Measurements from ENCODE around the gene ZNF287. TPM values are rescaled to one million over a fixed set of nuclear protein-coding genes. Genes with fewer than 3 reads are reported as not detected.

ZNF287 gene
- total RNA-seq, 2 experiments from 2014 or later, result 4.5 to 7.0 TPM

DNA sequence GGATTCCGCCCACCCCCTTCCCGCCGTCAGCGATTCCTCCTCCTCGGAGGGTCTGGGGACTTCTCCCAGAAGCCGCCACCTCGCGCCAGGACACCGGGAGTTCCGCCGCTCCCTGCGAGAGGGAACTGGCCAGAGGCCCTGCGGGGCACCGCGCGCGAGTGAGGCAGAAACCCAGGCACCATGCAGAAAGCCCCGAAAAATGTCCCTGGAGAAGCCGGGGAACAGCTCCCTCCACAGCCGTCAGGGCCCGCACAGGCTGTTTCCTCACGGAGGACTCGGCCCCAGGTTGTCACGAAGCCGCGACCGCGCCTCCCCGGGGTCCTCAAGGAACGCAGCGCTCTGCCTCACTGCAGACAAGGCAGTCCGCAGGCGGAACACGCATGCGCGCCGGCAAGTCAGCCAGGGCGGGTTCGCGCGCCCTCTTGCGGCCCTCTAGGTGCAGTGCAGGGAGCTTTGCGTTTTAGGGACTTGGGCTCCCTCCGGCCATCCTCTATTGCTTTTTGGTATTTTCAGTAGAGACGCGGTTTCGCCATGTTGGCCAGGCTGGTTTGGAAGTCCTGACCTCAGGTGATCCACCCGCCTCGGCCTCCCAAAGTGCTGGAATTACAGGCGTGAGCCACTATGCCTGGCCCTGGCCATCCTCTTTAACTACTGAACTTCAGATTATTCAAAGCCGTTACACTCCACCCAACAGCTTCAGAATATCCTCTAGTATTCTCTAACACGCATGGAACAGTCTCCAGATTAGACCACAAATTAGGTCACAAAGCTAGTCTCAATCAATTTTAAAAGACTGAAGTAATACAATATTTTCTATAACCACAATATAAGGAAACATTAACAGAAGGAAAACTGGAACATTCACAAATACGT is 20.3 kb upstream of the ZNF287 start:
- TF ChIP-seq CTCF (conservative IDR thresholded peaks at IDR 0.05; ENCODE audit: low read length) (peak; percentile 86), EZH2phosphoT487 (IDR thresholded peaks at IDR 0.05; ENCODE audit: borderline replicate concordance, low read depth, low read length) (no peak)
- Histone ChIP-seq H3K4me2 (ENCODE audit: low read length) (peak overlapping the region; percentile 38; the same call in 1 of the 2 replicates), H3K9me3 (ENCODE audit: low read length) (no peaks in the 10 kb centered on the region), H3K4me1 (ENCODE audit: insufficient read depth, low read length, poor library complexity, severe bottlenecking) (no peaks in the 10 kb centered on the region), H2AFZ (ENCODE audit: low read length) (no peak overlapping the region), H3K9me2 (ENCODE audit: insufficient read depth, low read length) (no peaks in the 10 kb centered on the region), H3K36me3 (ENCODE audit: insufficient read depth, low read length) (no peaks in the 10 kb centered on the region), H3K79me2 (ENCODE audit: insufficient read depth, low read depth, low read length) (no peaks in the 10 kb centered on the region), H3K27ac (ENCODE audit: low read depth, low read length, poor library complexity, severe bottlenecking) (no peak overlapping the region), H4K20me1 (ENCODE audit: insufficient read depth, low read length) (no peaks in the 10 kb centered on the region), H3K4me3 (ENCODE audit: low read depth, low read length, poor library complexity, severe bottlenecking) (no peak overlapping the region)
- ChIA-PET POLR2A (interaction anchor here (0.6 to 0.7 kb wide), 2 partner anchors 132 to 1364 kb away, joined by 3 read pairs; no protein-coding TSS in a partner anchor), CTCF (ENCODE audit: unreplicated experiment) (no interaction called here)
- BruUV-seq (replicated peaks), result no TSS peak
- peak; percentile 74 for DNase-seq (ENCODE audit: low spot score)
- intact Hi-C loops (cut with micrococcal nuclease; ENCODE audit: unreplicated experiment), result no loop called here

- Histone ChIP-seq H3K27ac (ENCODE audit: low read depth, low read length, poor library complexity, severe bottlenecking) (no peak overlapping the region), H3K9me2 (ENCODE audit: insufficient read depth, low read length) (no peaks in the 10 kb centered on the region), H2AFZ (ENCODE audit: low read length) (no peak overlapping the region), H3K4me2 (ENCODE audit: low read length) (no peak overlapping the region), H3K4me3 (ENCODE audit: low read depth, low read length, poor library complexity, severe bottlenecking) (no peak overlapping the region), H3K79me2 (ENCODE audit: insufficient read depth, low read depth, low read length) (no peaks in the 10 kb centered on the region), H3K36me3 (ENCODE audit: insufficient read depth, low read length) (no peaks in the 10 kb centered on the region), H3K4me1 (ENCODE audit: insufficient read depth, low read length, poor library complexity, severe bottlenecking) (no peaks in the 10 kb centered on the region), H4K20me1 (ENCODE audit: insufficient read depth, low read length) (no peaks in the 10 kb centered on the region), H3K9me3 (ENCODE audit: low read length) (no peaks in the 10 kb centered on the region)
- DNase-seq (ENCODE audit: low spot score), result no peak
- intact Hi-C loops (cut with micrococcal nuclease; ENCODE audit: unreplicated experiment), result no loop called here
- no TSS peak for BruUV-seq (replicated peaks)
- CTCF ChIA-PET (ENCODE audit: unreplicated experiment), result no interaction called here
- no peak for TF ChIP-seq EZH2phosphoT487 (IDR thresholded peaks at IDR 0.05; ENCODE audit: borderline replicate concordance, low read depth, low read length)
- POLR2A ChIA-PET, result no interaction called here
Measured at GRCh38 chr17:16585796-16586195, 16.8 kb upstream of the ZNF287 start.

- no peak overlapping the region for H3K27ac ChIP-seq (ENCODE audit: low read depth, low read length, poor library complexity, severe bottlenecking)
- no peak overlapping the region for H2AFZ ChIP-seq (ENCODE audit: low read length)
Measured at GRCh38 chr17:16584273-16584995, 15.4 kb upstream of the ZNF287 start.

More at GRCh38 chr17:16584273-16584995, 15.4 kb upstream of the ZNF287 start:
- Histone ChIP-seq H3K36me3 (ENCODE audit: insufficient read depth, low read length) (no peaks in the 10 kb centered on the region), H3K4me1 (ENCODE audit: insufficient read depth, low read length, poor library complexity, severe bottlenecking) (no peaks in the 10 kb centered on the region), H4K20me1 (ENCODE audit: insufficient read depth, low read length) (no peaks in the 10 kb centered on the region), H3K4me2 (ENCODE audit: low read length) (no peak overlapping the region), H3K4me3 (ENCODE audit: low read depth, low read length, poor library complexity, severe bottlenecking) (no peak overlapping the region), H3K9me2 (ENCODE audit: insufficient read depth, low read length) (no peaks in the 10 kb centered on the region), H3K79me2 (ENCODE audit: insufficient read depth, low read depth, low read length) (no peaks in the 10 kb centered on the region), H3K9me3 (ENCODE audit: low read length) (no peaks in the 10 kb centered on the region)
- ChIA-PET POLR2A (interaction anchor here (0.6 kb wide), 1 partner anchor 156 kb away, joined by 3 read pairs; no protein-coding TSS in a partner anchor), CTCF (ENCODE audit: unreplicated experiment) (no interaction called here)
- no TSS peak for BruUV-seq (replicated peaks)
- peak; percentile 8 for DNase-seq (ENCODE audit: low spot score)
- intact Hi-C loops (cut with micrococcal nuclease; ENCODE audit: unreplicated experiment), result loop anchor here (5.0 kb wide), 1 partner anchor 47 kb away; no protein-coding TSS in a partner anchor
- TF ChIP-seq CTCF (conservative IDR thresholded peaks at IDR 0.05; ENCODE audit: low read length) (peak; percentile 61), EZH2phosphoT487 (IDR thresholded peaks at IDR 0.05; ENCODE audit: borderline replicate concordance, low read depth, low read length) (no peak)
